Endothelial cell of hepatic sinusoid (primary cell): ENCODE results near the gene LRRTM4.
"Not testable (repeated sequence)": the region's sequence is repeated elsewhere in the genome, so short reads cannot be mapped to it uniquely, and the experiment has no call there.

ENCODE experiments used
- in situ Hi-C: cut with HindIII; loops from 2 replicates; pipeline ENCODE4 v1.10.0; 2017; ENCODE audit warnings: low sequenced_read_pairs

Gene LRRTM4

GRCh38 chr2:77095525-77095924 lies 426.7 kb downstream of the LRRTM4 start:
- in situ Hi-C loops: not testable (repeated sequence)

- in situ Hi-C loops: no loop called here
Measured at GRCh38 chr2:77095096-77095495, 427.1 kb downstream of the LRRTM4 start.

GRCh38 chr2:77088424-77088823 lies 433.8 kb downstream of the LRRTM4 start:
- in situ Hi-C loops: not testable (repeated sequence)

- in situ Hi-C loops: no loop called here
Measured at GRCh38 chr2:77087987-77088414, 434.2 kb downstream of the LRRTM4 start.

GRCh38 chr2:77086478-77086877 lies 435.7 kb downstream of the LRRTM4 start:
- in situ Hi-C loops: no loop called here

GRCh38 chr2:77086051-77086450 lies 436.1 kb downstream of the LRRTM4 start:
- in situ Hi-C loops: no loop called here

- in situ Hi-C loops: no loop called here
Measured at GRCh38 chr2:77085561-77085960, 436.6 kb downstream of the LRRTM4 start.

- in situ Hi-C loops: no loop called here
Measured at GRCh38 chr2:77081597-77081996, 440.6 kb downstream of the LRRTM4 start.

GRCh38 chr2:77064324-77064723 lies 457.9 kb downstream of the LRRTM4 start:
- in situ Hi-C loops: no loop called here

GRCh38 chr2:77054938-77055337 lies 467.2 kb downstream of the LRRTM4 start:
- in situ Hi-C loops: no loop called here

- in situ Hi-C loops: no loop called here
Measured at GRCh38 chr2:77046339-77046738, 475.8 kb downstream of the LRRTM4 start.

GRCh38 chr2:77045456-77045855 lies 476.7 kb downstream of the LRRTM4 start:
- in situ Hi-C loops: not testable (repeated sequence)

GRCh38 chr2:77034445-77034844 lies 487.7 kb downstream of the LRRTM4 start:
- in situ Hi-C loops: no loop called here

- in situ Hi-C loops: not testable (repeated sequence)
Measured at GRCh38 chr2:77029237-77029636, 492.9 kb downstream of the LRRTM4 start.

GRCh38 chr2:77028032-77028600 lies 494.1 kb downstream of the LRRTM4 start:
- in situ Hi-C loops: no loop called here

GRCh38 chr2:77025714-77026113 lies 496.5 kb downstream of the LRRTM4 start:
- in situ Hi-C loops: no loop called here

GRCh38 chr2:77021161-77021560 lies 501.0 kb downstream of the LRRTM4 start:
- in situ Hi-C loops: no loop called here

- in situ Hi-C loops: no loop called here
Measured at GRCh38 chr2:77018219-77018618, 504.0 kb downstream of the LRRTM4 start.

GRCh38 chr2:77017355-77017745 lies 504.8 kb downstream of the LRRTM4 start:
- in situ Hi-C loops: no loop called here

GRCh38 chr2:77016443-77017354 lies 505.5 kb downstream of the LRRTM4 start:
- in situ Hi-C loops: no loop called here

- in situ Hi-C loops: no loop called here
Measured at GRCh38 chr2:77013953-77014352, 508.2 kb downstream of the LRRTM4 start.

- in situ Hi-C loops: no loop called here
Measured at GRCh38 chr2:77013457-77013856, 508.7 kb downstream of the LRRTM4 start.
